OCI-LY3 (cell line): ENCODE data around the gene GAB2.

Experiments
- H2AFZ ChIP-seq: fragments of 200-600, 300-600 bp; shearing (Covaris generic); 2 replicates; pipeline ENCODE4 v1.6.0; 2014; ENCODE audit warnings: antibody characterized with exemption, low read depth, low read length
- H3K27ac ChIP-seq: fragments of 200-600, 300-600 bp; sonication (generic); 2 replicates; pipeline ENCODE4 v1.5.1; 2014; ENCODE audit warnings: mild to moderate bottlenecking, low read length, moderate library complexity, mixed read lengths
- H3K27me3 ChIP-seq: fragments of 200-600, 300-600 bp; sonication (generic); 2 replicates; pipeline ENCODE4 v1.6.1; 2014; ENCODE audit warnings: low read depth, low read length, mixed read lengths
- H3K36me3 ChIP-seq: fragments of 200-600, 300-600 bp; sonication (generic); replicated peaks from 2 replicates; pipeline ENCODE3; 2014; ENCODE audit warnings: low read depth, low read length, mixed read lengths
- H3K4me1 ChIP-seq: fragments of 300-600, 200-600 bp; sonication (generic); 2 replicates; pipeline ENCODE4 v1.6.1; 2014; ENCODE audit warnings: low read length, mixed read lengths
- H3K4me2 ChIP-seq: fragments of 200-600, 300-600 bp; sonication (generic); 2 replicates; pipeline ENCODE4 v1.6.1; 2014; ENCODE audit warnings: low read length, mixed read lengths
- H3K4me3 ChIP-seq: fragments of 300-600, 200-600 bp; sonication (generic); 2 replicates; pipeline ENCODE4 v1.5.1; 2014; ENCODE audit warnings: antibody characterized with exemption, mild to moderate bottlenecking, low read length, moderate library complexity
- H3K79me2 ChIP-seq: fragments of 300-600, 200-600 bp; shearing (Covaris generic); 2 replicates; pipeline ENCODE4 v1.6.1; 2014; ENCODE audit warnings: mild to moderate bottlenecking, low read length, mixed read lengths
- H3K9ac ChIP-seq: fragments of 300-600, 200-600 bp; shearing (Covaris generic); 2 replicates; pipeline ENCODE4 v1.6.0; 2014; ENCODE audit warnings: mild to moderate bottlenecking, low read length, moderate library complexity
- H3K9me3 ChIP-seq: fragments of 200-600, 300-600 bp; shearing (Covaris generic); 2 replicates; pipeline ENCODE4 v1.6.1; 2014; ENCODE audit warnings: low read length, mixed read lengths; ENCODE audit not compliant: insufficient read depth
- H4K20me1 ChIP-seq: fragments of 200-600, 300-600 bp; sonication (generic); 2 replicates; pipeline ENCODE4 v1.6.1; 2016; ENCODE audit warnings: low read length, mixed read lengths; ENCODE audit not compliant: insufficient read depth
- EZH2phosphoT487 ChIP-seq: fragments of 200-600 bp; shearing (Covaris generic); IDR thresholded peaks from 2 replicates; pipeline ENCODE4 v1.6.1; 2018; ENCODE audit warnings: antibody characterized with exemption, mixed run types, low read depth
- TF ChIP-seq, protein P1 (sequence below): fragments of 200-600, 300-600 bp; sonication (generic); IDR thresholded peaks from 2 replicates; pipeline ENCODE4 v1.5.1; 2014; ENCODE audit warnings: antibody characterized with exemption, low read length, low read depth

GAB2 gene

DNA sequence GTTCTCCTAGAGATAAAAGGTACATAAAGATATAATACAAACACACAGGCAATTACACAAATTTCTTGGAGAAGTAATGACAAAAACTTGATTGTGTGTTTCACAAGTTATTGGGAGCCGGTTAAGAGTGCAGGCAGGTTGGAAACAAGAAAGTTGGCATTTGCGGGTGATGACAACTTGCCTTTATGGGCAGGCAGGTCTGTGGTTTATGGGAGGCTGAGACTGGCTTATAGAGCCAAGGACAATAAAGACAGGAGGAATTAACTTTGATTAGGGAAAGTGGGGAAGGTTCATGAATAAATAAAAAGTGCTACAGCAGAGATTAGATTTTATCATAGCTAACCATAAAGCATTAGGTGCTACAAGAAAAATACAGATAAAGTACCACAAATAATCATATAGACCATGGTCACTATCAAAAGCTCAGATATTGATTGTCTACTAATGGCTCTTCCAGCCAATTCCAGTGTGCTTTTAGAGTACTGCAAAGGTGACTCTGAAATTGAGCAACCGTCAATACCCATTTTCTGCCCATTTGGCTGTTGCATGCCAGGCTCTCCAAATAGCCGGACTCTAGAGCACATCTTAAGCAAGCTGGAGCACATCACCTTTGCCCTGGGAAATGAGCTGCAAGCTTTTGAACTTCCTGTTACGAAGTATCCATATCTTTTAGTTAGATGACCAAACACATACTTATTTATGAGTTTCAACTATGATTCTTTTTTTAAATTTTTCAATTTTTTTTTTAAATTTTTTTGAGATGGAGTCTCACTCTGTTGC lies 33.9 kb upstream of the GAB2 start:
- Histone ChIP-seq H3K4me1 (peaks cover 11% of the 10 kb centered on the region), H3K9ac (no peak overlapping the region), H2AFZ (no peak overlapping the region), H3K79me2 (no peaks in the 10 kb centered on the region), H3K27me3 (no peaks in the 10 kb centered on the region), H4K20me1 (no peaks in the 10 kb centered on the region), H3K9me3 (no peaks in the 10 kb centered on the region), H3K27ac (no peak overlapping the region), H3K4me3 (no peak overlapping the region), H3K4me2 (no peak overlapping the region), H3K36me3 (peaks cover 11% of the 10 kb centered on the region)
- TF ChIP-seq, protein P1, sequence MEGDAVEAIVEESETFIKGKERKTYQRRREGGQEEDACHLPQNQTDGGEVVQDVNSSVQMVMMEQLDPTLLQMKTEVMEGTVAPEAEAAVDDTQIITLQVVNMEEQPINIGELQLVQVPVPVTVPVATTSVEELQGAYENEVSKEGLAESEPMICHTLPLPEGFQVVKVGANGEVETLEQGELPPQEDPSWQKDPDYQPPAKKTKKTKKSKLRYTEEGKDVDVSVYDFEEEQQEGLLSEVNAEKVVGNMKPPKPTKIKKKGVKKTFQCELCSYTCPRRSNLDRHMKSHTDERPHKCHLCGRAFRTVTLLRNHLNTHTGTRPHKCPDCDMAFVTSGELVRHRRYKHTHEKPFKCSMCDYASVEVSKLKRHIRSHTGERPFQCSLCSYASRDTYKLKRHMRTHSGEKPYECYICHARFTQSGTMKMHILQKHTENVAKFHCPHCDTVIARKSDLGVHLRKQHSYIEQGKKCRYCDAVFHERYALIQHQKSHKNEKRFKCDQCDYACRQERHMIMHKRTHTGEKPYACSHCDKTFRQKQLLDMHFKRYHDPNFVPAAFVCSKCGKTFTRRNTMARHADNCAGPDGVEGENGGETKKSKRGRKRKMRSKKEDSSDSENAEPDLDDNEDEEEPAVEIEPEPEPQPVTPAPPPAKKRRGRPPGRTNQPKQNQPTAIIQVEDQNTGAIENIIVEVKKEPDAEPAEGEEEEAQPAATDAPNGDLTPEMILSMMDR = no peak
- no peak for TF ChIP-seq EZH2phosphoT487

- Histone ChIP-seq H3K27ac (no peak overlapping the region), H3K9me3 (no peaks in the 10 kb centered on the region), H2AFZ (no peak overlapping the region), H3K9ac (no peak overlapping the region), H3K36me3 (peaks cover 9% of the 10 kb centered on the region), H3K27me3 (no peaks in the 10 kb centered on the region), H4K20me1 (no peaks in the 10 kb centered on the region), H3K79me2 (no peaks in the 10 kb centered on the region), H3K4me2 (no peak overlapping the region), H3K4me3 (no peak overlapping the region), H3K4me1 (peaks cover 17% of the 10 kb centered on the region)
- no peak for TF ChIP-seq EZH2phosphoT487
- TF ChIP-seq, protein P1 = no peak
These were observed 33.2 kb upstream of the GAB2 start for GRCh38 chr11:78450866-78451265.

GRCh38 chr11:78449866-78450265 lies 32.2 kb upstream of the GAB2 start:
- Histone ChIP-seq H3K27ac (no peak overlapping the region), H3K4me1 (peaks cover 17% of the 10 kb centered on the region), H3K27me3 (no peaks in the 10 kb centered on the region), H3K4me2 (no peak overlapping the region), H3K9me3 (no peaks in the 10 kb centered on the region), H3K79me2 (no peaks in the 10 kb centered on the region), H2AFZ (no peak overlapping the region), H3K36me3 (peaks cover 6% of the 10 kb centered on the region), H4K20me1 (no peaks in the 10 kb centered on the region), H3K4me3 (no peak overlapping the region), H3K9ac (no peak overlapping the region)
- TF ChIP-seq EZH2phosphoT487 = no peak
- TF ChIP-seq, protein P1 = no peak

GRCh38 chr11:78446210-78446609 lies 28.6 kb upstream of the GAB2 start:
- Histone ChIP-seq H3K4me1 (peaks cover 17% of the 10 kb centered on the region), H2AFZ (no peak overlapping the region), H3K27me3 (no peaks in the 10 kb centered on the region), H3K27ac (no peak overlapping the region), H3K9me3 (no peaks in the 10 kb centered on the region), H3K79me2 (no peaks in the 10 kb centered on the region), H3K36me3 (peaks cover 21% of the 10 kb centered on the region), H3K9ac (no peak overlapping the region), H4K20me1 (no peaks in the 10 kb centered on the region), H3K4me3 (no peak overlapping the region), H3K4me2 (no peak overlapping the region)
- TF ChIP-seq, protein P1 = no peak
- TF ChIP-seq EZH2phosphoT487 = no peak
